ENCODE data around the gene FLNB. TPM values are rescaled to one million over a fixed set of nuclear protein-coding genes. Genes with fewer than 3 reads are reported as not detected.
A peak's percentile ranks its signal among the peaks of the same experiment; 100 is the strongest.

FLNB gene
- 23.1 TPM for polyA plus RNA-seq (2012; ENCODE audit: low read depth, missing spikeins)

- TF ChIP-seq POLR2A (IDR thresholded peaks at IDR 0.05; ENCODE audit: low read depth, low read length): peak; percentile 57; the same call in 1 of the 2 replicates
- TF ChIP-seq PAX5 (IDR thresholded peaks at IDR 0.05; ENCODE audit: insufficient read depth, low read length, severe bottlenecking): no peak
- peak; percentile 57; the same call in 1 of the 2 replicates for TF ChIP-seq POU2F2 (IDR thresholded peaks at IDR 0.05; ENCODE audit: low read depth, low read length)
- TF ChIP-seq TAF1 (IDR thresholded peaks at IDR 0.05; ENCODE audit: low read depth, low read length): peak; percentile 74; the same call in 1 of the 2 replicates
- peak; percentile 52; the same call in 1 of the 2 replicates for TF ChIP-seq POLR2AphosphoS5 (IDR thresholded peaks at IDR 0.05; ENCODE audit: low read depth, low read length)
- TF ChIP-seq SPI1 (IDR thresholded peaks at IDR 0.05; ENCODE audit: low read depth, low read length): no peak
- FAIRE-seq (peak; percentile 85), DNase-seq (ENCODE audit: insufficient read length, low spot score) (peak; percentile 96)
Observed at GRCh38 chr3:58008141-58009025, at the start of gene FLNB. FLNB (plus strand) TSS chr3:58008422; CDS start chr3:58008565, 143 bp downstream.

- TF ChIP-seq POLR2AphosphoS5 (IDR thresholded peaks at IDR 0.05; ENCODE audit: low read depth, low read length): no peak
- DNase-seq (ENCODE audit: insufficient read length, low spot score) (no peak), FAIRE-seq (peak; percentile 43)
Observed at GRCh38 chr3:57958642-57959422, 49.4 kb upstream of the FLNB start.

- TF ChIP-seq PAX5 (IDR thresholded peaks at IDR 0.05; ENCODE audit: insufficient read depth, low read length, severe bottlenecking) (no peak), POLR2AphosphoS5 (IDR thresholded peaks at IDR 0.05; ENCODE audit: low read depth, low read length) (no peak), TAF1 (IDR thresholded peaks at IDR 0.05; ENCODE audit: low read depth, low read length) (no peak), SPI1 (IDR thresholded peaks at IDR 0.05; ENCODE audit: low read depth, low read length) (peak; percentile 64; the same call in 1 of the 2 replicates)
- DNase-seq (ENCODE audit: insufficient read length, low spot score) (no peak), FAIRE-seq (peak; percentile 57)
Observed at GRCh38 chr3:57959423-57960173, 48.6 kb upstream of the FLNB start.

- no peak for TF ChIP-seq POU2F2 (IDR thresholded peaks at IDR 0.05; ENCODE audit: low read depth, low read length)
- TF ChIP-seq PAX5 (IDR thresholded peaks at IDR 0.05; ENCODE audit: insufficient read depth, low read length, severe bottlenecking): no peak
- TF ChIP-seq POLR2AphosphoS5 (IDR thresholded peaks at IDR 0.05; ENCODE audit: low read depth, low read length): no peak
- TF ChIP-seq POLR2A (IDR thresholded peaks at IDR 0.05; ENCODE audit: low read depth, low read length): no peak
- TF ChIP-seq SPI1 (IDR thresholded peaks at IDR 0.05; ENCODE audit: low read depth, low read length): no peak
- TF ChIP-seq TAF1 (IDR thresholded peaks at IDR 0.05; ENCODE audit: low read depth, low read length): no peak
- FAIRE-seq: no peak
Observed at GRCh38 chr3:57960174-57960505, 48.1 kb upstream of the FLNB start.

GRCh38 chr3:57961177-57961827 lies 46.9 kb upstream of the FLNB start:
- TF ChIP-seq POLR2AphosphoS5 (IDR thresholded peaks at IDR 0.05; ENCODE audit: low read depth, low read length): no peak
- no peak for TF ChIP-seq PAX5 (IDR thresholded peaks at IDR 0.05; ENCODE audit: insufficient read depth, low read length, severe bottlenecking)
- TF ChIP-seq POLR2A (IDR thresholded peaks at IDR 0.05; ENCODE audit: low read depth, low read length): no peak
- no peak for TF ChIP-seq SPI1 (IDR thresholded peaks at IDR 0.05; ENCODE audit: low read depth, low read length)
- TF ChIP-seq POU2F2 (IDR thresholded peaks at IDR 0.05; ENCODE audit: low read depth, low read length): no peak
- TF ChIP-seq TAF1 (IDR thresholded peaks at IDR 0.05; ENCODE audit: low read depth, low read length): no peak
- DNase-seq (ENCODE audit: insufficient read length, low spot score): no peak
- FAIRE-seq: no peak

More at GRCh38 chr3:57960174-57960505, 48.1 kb upstream of the FLNB start:
- no peak for DNase-seq (ENCODE audit: insufficient read length, low spot score)

- DNase-seq (ENCODE audit: insufficient read length, low spot score): no peak
- FAIRE-seq: no peak
- TF ChIP-seq SPI1 (IDR thresholded peaks at IDR 0.05; ENCODE audit: low read depth, low read length): no peak
- TF ChIP-seq POLR2AphosphoS5 (IDR thresholded peaks at IDR 0.05; ENCODE audit: low read depth, low read length): no peak
- TF ChIP-seq PAX5 (IDR thresholded peaks at IDR 0.05; ENCODE audit: insufficient read depth, low read length, severe bottlenecking): no peak
- TF ChIP-seq TAF1 (IDR thresholded peaks at IDR 0.05; ENCODE audit: low read depth, low read length): no peak
- no peak for TF ChIP-seq POU2F2 (IDR thresholded peaks at IDR 0.05; ENCODE audit: low read depth, low read length)
- no peak for TF ChIP-seq POLR2A (IDR thresholded peaks at IDR 0.05; ENCODE audit: low read depth, low read length)
Observed at GRCh38 chr3:57961828-57962447, 46.3 kb upstream of the FLNB start.

GRCh38 chr3:57962448-57962834 lies 45.8 kb upstream of the FLNB start:
- TF ChIP-seq POLR2A (IDR thresholded peaks at IDR 0.05; ENCODE audit: low read depth, low read length) (no peak), PAX5 (IDR thresholded peaks at IDR 0.05; ENCODE audit: insufficient read depth, low read length, severe bottlenecking) (no peak), SPI1 (IDR thresholded peaks at IDR 0.05; ENCODE audit: low read depth, low read length) (no peak), POLR2AphosphoS5 (IDR thresholded peaks at IDR 0.05; ENCODE audit: low read depth, low read length) (no peak), POU2F2 (IDR thresholded peaks at IDR 0.05; ENCODE audit: low read depth, low read length) (no peak), TAF1 (IDR thresholded peaks at IDR 0.05; ENCODE audit: low read depth, low read length) (no peak)
- DNase-seq (ENCODE audit: insufficient read length, low spot score) (no peak), FAIRE-seq (no peak)

GRCh38 chr3:57963811-57964346 lies 44.3 kb upstream of the FLNB start:
- no peak for DNase-seq (ENCODE audit: insufficient read length, low spot score)
- FAIRE-seq: no peak
- TF ChIP-seq SPI1 (IDR thresholded peaks at IDR 0.05; ENCODE audit: low read depth, low read length) (no peak), POLR2AphosphoS5 (IDR thresholded peaks at IDR 0.05; ENCODE audit: low read depth, low read length) (no peak), POU2F2 (IDR thresholded peaks at IDR 0.05; ENCODE audit: low read depth, low read length) (no peak), POLR2A (IDR thresholded peaks at IDR 0.05; ENCODE audit: low read depth, low read length) (no peak), PAX5 (IDR thresholded peaks at IDR 0.05; ENCODE audit: insufficient read depth, low read length, severe bottlenecking) (no peak), TAF1 (IDR thresholded peaks at IDR 0.05; ENCODE audit: low read depth, low read length) (no peak)

Data from GM12891 (cell line).